K562 (cell line): ENCODE measurements around the gene C1orf167. TPM values are rescaled to one million over a fixed set of nuclear protein-coding genes. Genes with fewer than 3 reads are reported as not detected.

Experiments used
- CBFB ChIP-seq: sonication (generic); formaldehyde crosslinking; IDR thresholded peaks from 2 replicates; pipeline ENCODE4 v1.4.0; 2020; ENCODE audit warnings: mild to moderate bottlenecking, missing genetic modification reagents
- PHF20 ChIP-seq: fragments of 450-650 bp; IDR thresholded peaks from 2 replicates; pipeline ENCODE4 v1.6.1; 2018; ENCODE audit not compliant: partially characterized antibody
- RBM22 ChIP-seq: fragments of 200-400 bp; formaldehyde crosslinking; IDR thresholded peaks from 2 replicates; pipeline ENCODE4 v1.6.1; 2018; ENCODE audit warnings: low read length, low read depth; ENCODE audit not compliant: poor library complexity, severe bottlenecking
- RFX1 ChIP-seq: fragments of 450-650 bp; IDR thresholded peaks from 2 replicates; pipeline ENCODE4 v1.6.1; 2016; ENCODE audit warnings: mild to moderate bottlenecking, moderate library complexity
- SFPQ ChIP-seq: fragments of 200-400 bp; formaldehyde crosslinking; IDR thresholded peaks from 2 replicates; pipeline ENCODE4 v1.6.1; 2017; ENCODE audit warnings: mild to moderate bottlenecking, low read depth, low read length, moderate library complexity
- ZBTB33 ChIP-seq: sonication (generic); formaldehyde crosslinking; IDR thresholded peaks from 2 replicates; pipeline ENCODE4 v1.8.1; 2023; ENCODE audit warnings: mild to moderate bottlenecking, missing genetic modification reagents
- ZNF197 ChIP-seq: fragments of 200-800 bp; sonication (Bioruptor generic); IDR thresholded peaks from 2 replicates; pipeline ENCODE4 v1.6.1; 2016; ENCODE audit warnings: low read depth, missing genetic modification characterization, missing compliant biosample characterization
- ZNF239 ChIP-seq: fragments of 250-450 bp; sonication (Bioruptor Pico); IDR thresholded peaks from 2 replicates; pipeline ENCODE4 v1.4.0; 2020; ENCODE audit warnings: mild to moderate bottlenecking
- polyA plus RNA-seq, 8 experiments: library from polyadenylated mRNA; depleted of rRNA in 4 of 8; stranded (reverse) in 5 of 8; unstranded in 3 of 8; fragments of >200 nt; fragmentation: Nextera tagmentation in 2 of 8; fragmentation: Illumina TruSeq in 1 of 8; extraction: Ambion mirVana in 2 of 8; extraction: Trizol in 1 of 8; gene quantifications; 2 replicates each; pipeline versions ENCODE4 v1.2.1 to v1.2.3, GENCODE V29; 2011 to 2014; ENCODE audit warnings: inconsistent platforms in 1 of 8, missing spikeins in 1 of 8
- total RNA-seq, 7 experiments: library from RNA; depleted of rRNA in 6 of 7; stranded (reverse); fragments of >200 nt in 6 of 7; fragmentation: Illumina TruSeq in 2 of 7; extraction: Trizol in 2 of 7; gene quantifications; 2 replicates each; pipeline versions ENCODE4 v1.2.1 to v1.2.3, GENCODE V29; 2011 to 2021; ENCODE audit warnings: low replicate concordance in 1 of 7
- TF ChIP-seq, protein P1 (sequence below), 2 experiments: fragments of 450-650 bp in 1 of 2; sonication (generic) in 1 of 2; formaldehyde crosslinking in 1 of 2; IDR thresholded peaks; 2 replicates each; pipeline versions ENCODE4 v1.7.1 to v1.9.0; 2016 to 2022; ENCODE audit warnings: inconsistent platforms in 1 of 2, mild to moderate bottlenecking in 1 of 2, missing genetic modification reagents in 1 of 2
- TF ChIP-seq, protein P2 (sequence below): IDR thresholded peaks from 2 replicates; pipeline ENCODE4 v1.6.1; 2016; ENCODE audit warnings: missing genetic modification characterization, missing compliant biosample characterization

Gene C1orf167
- total and polyA plus RNA-seq, 9 of the 15 experiments (the other 6 are each of a cell fraction or from before 2014, with no cell fraction given): 0.22 to 0.86 (median 0.31) TPM; not detected in 2

GRCh38 chr1:11838349-11839272 lies 76.6 kb downstream of the C1orf167 start (continued):
- no peak for TF ChIP-seq ZNF197
- TF ChIP-seq, protein P1, sequence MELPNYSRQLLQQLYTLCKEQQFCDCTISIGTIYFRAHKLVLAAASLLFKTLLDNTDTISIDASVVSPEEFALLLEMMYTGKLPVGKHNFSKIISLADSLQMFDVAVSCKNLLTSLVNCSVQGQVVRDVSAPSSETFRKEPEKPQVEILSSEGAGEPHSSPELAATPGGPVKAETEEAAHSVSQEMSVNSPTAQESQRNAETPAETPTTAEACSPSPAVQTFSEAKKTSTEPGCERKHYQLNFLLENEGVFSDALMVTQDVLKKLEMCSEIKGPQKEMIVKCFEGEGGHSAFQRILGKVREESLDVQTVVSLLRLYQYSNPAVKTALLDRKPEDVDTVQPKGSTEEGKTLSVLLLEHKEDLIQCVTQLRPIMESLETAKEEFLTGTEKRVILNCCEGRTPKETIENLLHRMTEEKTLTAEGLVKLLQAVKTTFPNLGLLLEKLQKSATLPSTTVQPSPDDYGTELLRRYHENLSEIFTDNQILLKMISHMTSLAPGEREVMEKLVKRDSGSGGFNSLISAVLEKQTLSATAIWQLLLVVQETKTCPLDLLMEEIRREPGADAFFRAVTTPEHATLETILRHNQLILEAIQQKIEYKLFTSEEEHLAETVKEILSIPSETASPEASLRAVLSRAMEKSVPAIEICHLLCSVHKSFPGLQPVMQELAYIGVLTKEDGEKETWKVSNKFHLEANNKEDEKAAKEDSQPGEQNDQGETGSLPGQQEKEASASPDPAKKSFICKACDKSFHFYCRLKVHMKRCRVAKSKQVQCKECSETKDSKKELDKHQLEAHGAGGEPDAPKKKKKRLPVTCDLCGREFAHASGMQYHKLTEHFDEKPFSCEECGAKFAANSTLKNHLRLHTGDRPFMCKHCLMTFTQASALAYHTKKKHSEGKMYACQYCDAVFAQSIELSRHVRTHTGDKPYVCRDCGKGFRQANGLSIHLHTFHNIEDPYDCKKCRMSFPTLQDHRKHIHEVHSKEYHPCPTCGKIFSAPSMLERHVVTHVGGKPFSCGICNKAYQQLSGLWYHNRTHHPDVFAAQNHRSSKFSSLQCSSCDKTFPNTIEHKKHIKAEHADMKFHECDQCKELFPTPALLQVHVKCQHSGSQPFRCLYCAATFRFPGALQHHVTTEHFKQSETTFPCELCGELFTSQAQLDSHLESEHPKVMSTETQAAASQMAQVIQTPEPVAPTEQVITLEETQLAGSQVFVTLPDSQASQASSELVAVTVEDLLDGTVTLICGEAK (IDR thresholded peaks at IDR 0.05): no peak
- TF ChIP-seq, protein P1 (CRISPR knock-in tag; IDR thresholded peaks at IDR 0.05): no peak
- no peak for TF ChIP-seq RFX1
- peak; percentile 24; the same call in 1 of the 2 replicates for TF ChIP-seq ZNF239 (CRISPR knock-in tag)
- peak; percentile 63 for TF ChIP-seq ZBTB33
- TF ChIP-seq RBM22: no peak
- no peak for TF ChIP-seq PHF20
- peak; percentile 70; the same call in 1 of the 2 replicates for TF ChIP-seq CBFB (CRISPR knock-in tag)
- TF ChIP-seq, protein P2, sequence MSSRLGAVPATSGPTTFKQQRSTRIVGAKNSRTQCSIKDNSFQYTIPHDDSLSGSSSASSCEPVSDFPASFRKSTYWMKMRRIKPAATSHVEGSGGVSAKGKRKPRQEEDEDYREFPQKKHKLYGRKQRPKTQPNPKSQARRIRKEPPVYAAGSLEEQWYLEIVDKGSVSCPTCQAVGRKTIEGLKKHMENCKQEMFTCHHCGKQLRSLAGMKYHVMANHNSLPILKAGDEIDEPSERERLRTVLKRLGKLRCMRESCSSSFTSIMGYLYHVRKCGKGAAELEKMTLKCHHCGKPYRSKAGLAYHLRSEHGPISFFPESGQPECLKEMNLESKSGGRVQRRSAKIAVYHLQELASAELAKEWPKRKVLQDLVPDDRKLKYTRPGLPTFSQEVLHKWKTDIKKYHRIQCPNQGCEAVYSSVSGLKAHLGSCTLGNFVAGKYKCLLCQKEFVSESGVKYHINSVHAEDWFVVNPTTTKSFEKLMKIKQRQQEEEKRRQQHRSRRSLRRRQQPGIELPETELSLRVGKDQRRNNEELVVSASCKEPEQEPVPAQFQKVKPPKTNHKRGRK (tag): no peak
- no peak for TF ChIP-seq SFPQ
